DND-41 (cell line): ENCODE results near the gene CHODL.

Experiments
- ATAC-seq: fragments of 200-7000 bp; cut with Tn5 transposase; 3 replicates; pipeline ENCODE4 v1.9.1; 2021; ENCODE audit warnings: low read depth; ENCODE audit not compliant: insufficient read depth
- DNase-seq: peaks from one replicate; pipeline ENCODE4 v3.0.0-alpha.2; 2020
- H2AFZ ChIP-seq: 2 replicates; pipeline ENCODE4 v1.6.0; 2012; ENCODE audit warnings: low read depth, low read length
- H3K27ac ChIP-seq: 2 replicates; pipeline ENCODE4 v1.5.1; 2012; ENCODE audit warnings: low read length, inconsistent platforms
- H3K27me3 ChIP-seq: fragments of 200-600 bp; sonication (generic); 2 replicates; pipeline ENCODE4 v1.6.0; 2012; ENCODE audit warnings: low read length, mild to moderate bottlenecking, inconsistent platforms; ENCODE audit not compliant: insufficient read depth, poor library complexity
- H3K36me3 ChIP-seq: 2 replicates; pipeline ENCODE4 v1.5.1; 2012; ENCODE audit warnings: low read length, inconsistent platforms; ENCODE audit not compliant: insufficient read depth
- H3K4me1 ChIP-seq: 2 replicates; pipeline ENCODE4 v1.5.1; 2012; ENCODE audit warnings: mild to moderate bottlenecking, low read length; ENCODE audit not compliant: insufficient read depth
- H3K4me2 ChIP-seq: 2 replicates; pipeline ENCODE4 v1.6.0; 2012; ENCODE audit warnings: mild to moderate bottlenecking, moderate library complexity, low read length, inconsistent platforms; ENCODE audit not compliant: insufficient read depth
- H3K4me3 ChIP-seq, 2 experiments: fragments of 200-600 bp in 1 of 2; shearing (Covaris generic) in 1 of 2; 2 replicates each; pipeline ENCODE4 v1.5.1; 2012 to 2016; ENCODE audit warnings: inconsistent platforms in 2 of 2, low read length in 2 of 2, mild to moderate bottlenecking in 2 of 2, low read depth in 1 of 2, moderate library complexity in 1 of 2
- H3K79me2 ChIP-seq: 2 replicates; pipeline ENCODE4 v1.6.0; 2012; ENCODE audit warnings: low read length, inconsistent platforms; ENCODE audit not compliant: insufficient read depth
- H3K9ac ChIP-seq: 2 replicates; pipeline ENCODE4 v1.6.0; 2012; ENCODE audit warnings: low read depth, mild to moderate bottlenecking, inconsistent platforms, low read length, moderate library complexity
- H3K9me3 ChIP-seq: 2 replicates; pipeline ENCODE4 v1.5.1; 2012; ENCODE audit warnings: low read length, moderate library complexity, mild to moderate bottlenecking, inconsistent platforms; ENCODE audit not compliant: insufficient read depth, severe bottlenecking
- H4K20me1 ChIP-seq: 2 replicates; pipeline ENCODE4 v1.6.0; 2012; ENCODE audit warnings: low read length; ENCODE audit not compliant: insufficient read depth
- EZH2 ChIP-seq: IDR thresholded peaks from 3 replicates; pipeline ENCODE4 v1.6.1; 2012; ENCODE audit warnings: borderline replicate concordance, low read depth, mild to moderate bottlenecking, moderate library complexity, low read length, inconsistent platforms; ENCODE audit not compliant: severe bottlenecking
- TF ChIP-seq, protein P1 (sequence below): IDR thresholded peaks from 2 replicates; pipeline ENCODE4 v1.5.1; 2012; ENCODE audit warnings: borderline replicate concordance, low read length, moderate library complexity, mild to moderate bottlenecking; ENCODE audit not compliant: poor library complexity, severe bottlenecking; ENCODE audit errors: extremely low read depth

The CHODL gene

DNA sequence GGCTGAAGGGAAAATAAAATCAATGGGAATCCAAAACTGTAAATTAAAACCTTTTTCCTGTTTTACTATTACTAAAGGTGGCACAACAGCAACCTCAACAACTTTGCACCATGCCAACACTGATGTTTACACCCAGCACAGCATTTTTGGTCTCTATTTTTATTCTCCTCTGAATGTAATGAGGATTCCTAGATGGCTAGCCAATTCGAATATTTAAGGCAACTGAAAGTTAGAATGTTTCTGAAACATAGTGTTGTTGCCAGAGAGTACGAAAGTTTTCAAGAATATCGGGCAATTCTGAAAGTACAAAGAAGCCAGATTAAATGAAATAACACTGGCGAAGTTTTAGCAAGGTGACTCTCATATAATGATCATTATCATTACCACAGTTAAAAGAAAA lies 40.7 kb downstream of the CHODL start:
- no peak for ATAC-seq
- H3K27me3 ChIP-seq, result no peaks in the 10 kb centered on the region
- H3K9ac ChIP-seq, result no peak overlapping the region
- H3K27ac ChIP-seq, result no peak overlapping the region
- H3K4me3 ChIP-seq, result no peak overlapping the region
- no peaks in the 10 kb centered on the region for H3K4me1 ChIP-seq
- no peak overlapping the region for H3K4me2 ChIP-seq
- H3K36me3 ChIP-seq, result no peaks in the 10 kb centered on the region
- H2AFZ ChIP-seq, result no peak overlapping the region
- no peaks in the 10 kb centered on the region for H4K20me1 ChIP-seq
- no peak for TF ChIP-seq EZH2
- TF ChIP-seq, protein P1, sequence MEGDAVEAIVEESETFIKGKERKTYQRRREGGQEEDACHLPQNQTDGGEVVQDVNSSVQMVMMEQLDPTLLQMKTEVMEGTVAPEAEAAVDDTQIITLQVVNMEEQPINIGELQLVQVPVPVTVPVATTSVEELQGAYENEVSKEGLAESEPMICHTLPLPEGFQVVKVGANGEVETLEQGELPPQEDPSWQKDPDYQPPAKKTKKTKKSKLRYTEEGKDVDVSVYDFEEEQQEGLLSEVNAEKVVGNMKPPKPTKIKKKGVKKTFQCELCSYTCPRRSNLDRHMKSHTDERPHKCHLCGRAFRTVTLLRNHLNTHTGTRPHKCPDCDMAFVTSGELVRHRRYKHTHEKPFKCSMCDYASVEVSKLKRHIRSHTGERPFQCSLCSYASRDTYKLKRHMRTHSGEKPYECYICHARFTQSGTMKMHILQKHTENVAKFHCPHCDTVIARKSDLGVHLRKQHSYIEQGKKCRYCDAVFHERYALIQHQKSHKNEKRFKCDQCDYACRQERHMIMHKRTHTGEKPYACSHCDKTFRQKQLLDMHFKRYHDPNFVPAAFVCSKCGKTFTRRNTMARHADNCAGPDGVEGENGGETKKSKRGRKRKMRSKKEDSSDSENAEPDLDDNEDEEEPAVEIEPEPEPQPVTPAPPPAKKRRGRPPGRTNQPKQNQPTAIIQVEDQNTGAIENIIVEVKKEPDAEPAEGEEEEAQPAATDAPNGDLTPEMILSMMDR, result no peak
- DNase-seq, result no peak
- no peaks in the 10 kb centered on the region for H3K79me2 ChIP-seq
- no peaks in the 10 kb centered on the region for H3K9me3 ChIP-seq

DNA sequence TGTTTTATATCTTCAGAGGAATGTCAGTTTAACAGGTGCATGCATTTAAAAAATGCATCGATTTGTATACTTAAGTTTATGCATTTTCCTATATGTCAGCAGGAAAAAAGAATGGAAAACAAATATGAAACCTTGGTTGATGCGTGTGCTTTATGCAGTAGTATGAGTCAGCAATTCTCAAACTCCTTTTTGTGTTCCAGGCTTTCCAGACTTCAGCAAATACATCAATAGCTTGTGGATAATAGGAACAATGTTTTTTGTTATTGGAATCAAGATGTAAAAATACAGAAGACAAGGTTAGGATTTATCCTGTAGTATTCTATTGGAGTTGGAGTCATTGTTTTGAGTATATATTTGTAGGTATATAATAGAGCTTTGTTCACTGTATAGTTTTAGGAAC lies 45.2 kb downstream of the CHODL start:
- H3K9me3 ChIP-seq, result no peaks in the 10 kb centered on the region

DNA sequence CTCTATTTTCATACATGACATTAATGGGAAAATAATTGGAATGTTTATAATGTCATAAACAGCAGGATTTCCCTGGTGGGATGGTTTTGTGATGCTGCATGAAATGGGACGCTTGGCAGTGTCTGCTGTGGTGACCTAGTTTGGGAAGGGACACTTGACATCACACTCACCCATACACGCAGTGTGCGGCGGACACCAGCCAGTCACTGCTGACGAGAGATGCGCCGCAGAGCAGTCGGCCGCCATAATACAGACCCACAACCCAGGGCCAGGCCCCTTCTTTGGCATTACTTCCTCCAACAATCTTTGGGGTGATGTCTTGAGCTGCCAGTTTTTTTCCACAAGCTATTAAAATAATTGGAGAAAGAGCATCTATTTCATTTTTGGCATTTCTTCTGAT lies 49.5 kb downstream of the CHODL start:
- no peak overlapping the region for H2AFZ ChIP-seq
- DNase-seq, result no peak
- H3K9me3 ChIP-seq, result no peaks in the 10 kb centered on the region
- H3K27ac ChIP-seq, result no peak overlapping the region
- ATAC-seq, result no peak
- H3K4me2 ChIP-seq, result no peak overlapping the region
- no peaks in the 10 kb centered on the region for H3K36me3 ChIP-seq
- H3K9ac ChIP-seq, result no peak overlapping the region
- H3K4me3 ChIP-seq, result no peak overlapping the region
- no peaks in the 10 kb centered on the region for H3K79me2 ChIP-seq
- H4K20me1 ChIP-seq, result no peaks in the 10 kb centered on the region
- no peaks in the 10 kb centered on the region for H3K4me1 ChIP-seq
- no peaks in the 10 kb centered on the region for H3K27me3 ChIP-seq
- TF ChIP-seq EZH2, result no peak
- TF ChIP-seq, protein P1, result no peak

More for the DNA sequence above, 45.2 kb downstream of the CHODL start:
- H3K4me2 ChIP-seq, result no peak overlapping the region
- H3K9ac ChIP-seq, result no peak overlapping the region
- H3K36me3 ChIP-seq, result no peaks in the 10 kb centered on the region
- H3K27ac ChIP-seq, result no peak overlapping the region
- H3K4me1 ChIP-seq, result no peaks in the 10 kb centered on the region
- no peak overlapping the region for H3K4me3 ChIP-seq
- no peak overlapping the region for H2AFZ ChIP-seq
- ATAC-seq, result no peak
- no peak for TF ChIP-seq EZH2
- TF ChIP-seq, protein P1, result no peak
- H3K79me2 ChIP-seq, result no peaks in the 10 kb centered on the region
- DNase-seq, result no peak
- no peaks in the 10 kb centered on the region for H3K27me3 ChIP-seq
- H4K20me1 ChIP-seq, result no peaks in the 10 kb centered on the region

DNA sequence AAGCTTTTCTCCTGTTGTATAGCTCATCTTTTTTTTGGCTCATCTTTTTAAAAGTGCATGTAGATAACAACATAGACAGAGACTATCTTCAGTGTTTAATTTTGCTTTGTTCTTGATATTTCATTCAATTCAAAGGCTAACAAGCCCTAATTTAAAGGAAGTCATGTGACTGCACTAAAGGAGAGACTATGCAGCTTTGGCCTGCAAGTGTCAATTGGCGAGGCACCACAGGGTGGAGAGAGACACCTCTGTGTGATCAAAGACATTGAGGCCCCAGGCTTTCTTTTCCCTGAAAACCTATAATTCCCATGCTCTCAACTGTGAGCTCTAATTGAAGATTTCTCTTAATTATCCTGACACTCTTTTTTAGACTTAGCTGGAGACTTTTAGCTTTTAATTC lies 53.6 kb downstream of the CHODL start:
- ATAC-seq (no peak), DNase-seq (no peak)
- H3K4me1 ChIP-seq, result no peaks in the 10 kb centered on the region

More for the DNA sequence above, 53.6 kb downstream of the CHODL start:
- no peak overlapping the region for H3K4me2 ChIP-seq
- H3K4me3 ChIP-seq, result no peak overlapping the region
- no peak overlapping the region for H3K27ac ChIP-seq
- no peak overlapping the region for H2AFZ ChIP-seq
- no peaks in the 10 kb centered on the region for H3K27me3 ChIP-seq
- no peaks in the 10 kb centered on the region for H3K79me2 ChIP-seq
- TF ChIP-seq, protein P1, result no peak
- TF ChIP-seq EZH2, result no peak
- no peaks in the 10 kb centered on the region for H3K9me3 ChIP-seq
- H4K20me1 ChIP-seq, result no peaks in the 10 kb centered on the region
- H3K36me3 ChIP-seq, result no peaks in the 10 kb centered on the region
- H3K9ac ChIP-seq, result no peak overlapping the region
